ENCODE results near the gene MYOM1.

The MYOM1 gene

GRCh38 chr18:3190610-3191009 lies 29.2 kb downstream of the MYOM1 start:
- no peak for FAIRE-seq
- DNase-seq (ENCODE audit: low spot score): no peak

- DNase-seq (ENCODE audit: low spot score) (no peak), FAIRE-seq (peak; percentile 82)
These were observed 29.9 kb downstream of the MYOM1 start for GRCh38 chr18:3189884-3190283.

DNA sequence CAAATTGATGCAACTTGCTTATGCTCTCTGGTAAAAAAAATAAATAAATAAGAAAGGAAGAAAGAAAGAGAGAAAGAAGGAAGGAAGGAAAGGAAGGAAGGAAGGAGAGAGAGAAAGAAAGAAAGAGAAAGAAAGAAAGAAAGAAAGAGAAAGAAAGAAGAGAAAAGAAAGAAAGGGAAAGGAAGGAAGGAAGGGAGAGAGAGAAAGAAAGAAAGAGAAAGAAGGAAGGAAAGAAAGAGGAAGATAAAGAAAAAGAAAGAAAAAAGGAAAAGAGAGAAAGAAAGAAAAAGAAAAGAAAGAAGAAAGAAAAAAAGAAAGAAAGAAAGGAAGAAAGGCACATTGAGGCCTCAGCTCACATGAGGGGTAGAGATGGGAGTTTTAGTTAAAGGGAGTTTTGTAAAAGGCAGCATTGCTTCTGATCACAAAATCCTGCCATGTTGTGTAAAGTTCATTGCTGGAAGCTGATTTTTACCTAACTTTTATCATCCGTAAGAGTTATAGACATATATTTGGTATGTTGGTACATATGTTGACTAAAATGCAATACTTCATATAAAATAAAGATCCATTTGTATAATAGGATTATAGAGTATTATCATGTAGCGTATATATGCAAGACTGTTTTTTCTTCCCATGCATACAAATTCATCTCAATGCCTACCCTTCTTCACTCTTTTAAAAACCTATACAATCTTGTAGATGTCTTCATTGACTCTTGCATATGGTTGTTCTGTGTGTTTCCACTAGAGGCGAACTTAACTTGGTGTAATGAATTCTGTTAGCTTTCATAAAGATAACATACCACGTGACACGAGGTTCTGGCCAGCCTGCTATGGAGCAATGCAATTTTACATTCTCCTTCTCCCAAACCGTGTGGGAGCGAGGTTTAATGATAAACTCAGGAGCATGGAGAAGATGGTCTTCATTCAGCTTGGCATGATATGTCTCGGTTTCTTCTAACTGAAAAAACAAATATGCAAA lies 32.8 kb downstream of the MYOM1 start:
- FAIRE-seq: peak; percentile 76
- peak; percentile 35 for DNase-seq (ENCODE audit: low spot score)

DNA sequence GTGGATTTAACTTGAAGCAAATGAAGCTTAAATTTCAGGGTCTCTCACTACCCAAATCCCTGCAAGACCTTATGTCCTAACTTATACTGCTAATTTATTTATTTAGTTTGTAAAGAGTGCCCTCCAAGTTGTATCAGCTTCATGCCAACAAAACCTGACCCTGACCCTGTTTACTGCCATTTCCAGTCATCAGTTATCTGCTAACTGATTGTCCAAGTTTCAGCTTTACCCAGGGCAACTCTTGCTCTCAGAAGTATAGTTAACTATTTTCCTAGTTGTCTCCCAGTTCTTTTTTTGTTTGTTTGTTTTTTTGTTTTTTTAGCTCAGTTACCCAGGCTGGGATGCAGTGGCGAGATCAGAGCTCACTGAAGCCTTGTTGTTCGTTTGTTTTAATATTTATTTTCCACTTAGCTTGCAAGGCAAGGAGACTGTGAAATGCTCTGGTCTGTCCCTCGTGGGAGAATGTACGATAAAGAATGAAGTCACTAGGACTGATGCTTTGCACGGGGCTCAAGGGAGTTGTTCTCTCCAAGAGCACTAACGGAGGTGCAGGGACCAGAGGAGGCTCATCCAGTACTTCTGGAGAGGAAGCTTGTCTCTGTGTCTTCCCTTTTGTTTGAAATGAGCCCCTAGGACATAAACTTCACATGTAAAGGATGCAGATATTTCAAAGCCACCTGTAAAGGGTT lies 35.3 kb downstream of the MYOM1 start:
- DNase-seq (ENCODE audit: low spot score) (no peak), FAIRE-seq (no peak)

DNA sequence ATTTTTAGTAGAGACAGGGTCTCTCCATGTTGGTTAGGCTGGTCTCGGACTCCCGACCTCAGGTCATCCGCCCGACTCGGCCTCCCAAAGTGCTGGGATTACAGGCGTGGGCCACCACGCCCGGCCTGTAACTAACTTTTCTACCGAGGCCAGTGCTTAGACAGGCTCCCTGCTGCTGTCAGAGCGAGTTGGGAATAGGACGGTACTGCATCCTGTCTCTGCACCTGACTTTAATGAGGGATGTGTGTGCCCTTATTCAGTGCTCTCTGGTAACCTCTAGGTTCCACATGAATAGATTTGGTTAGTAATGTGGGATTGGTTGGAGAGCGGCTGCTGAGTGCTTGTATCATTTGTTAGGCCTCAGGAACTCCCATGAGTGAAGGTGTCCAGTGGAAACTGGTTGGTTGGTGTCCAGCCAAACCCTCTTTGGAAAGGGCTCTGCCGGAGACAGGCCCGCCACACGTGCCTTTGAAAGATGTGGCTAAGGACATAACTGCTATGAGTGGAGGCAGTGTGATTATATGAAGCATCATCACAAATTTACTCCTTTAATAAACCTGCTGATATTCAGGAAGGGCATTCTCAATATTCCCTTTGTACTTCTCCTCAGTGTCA lies 36.6 kb downstream of the MYOM1 start:
- no peak for DNase-seq (ENCODE audit: low spot score)
- FAIRE-seq: peak; percentile 73

DNA sequence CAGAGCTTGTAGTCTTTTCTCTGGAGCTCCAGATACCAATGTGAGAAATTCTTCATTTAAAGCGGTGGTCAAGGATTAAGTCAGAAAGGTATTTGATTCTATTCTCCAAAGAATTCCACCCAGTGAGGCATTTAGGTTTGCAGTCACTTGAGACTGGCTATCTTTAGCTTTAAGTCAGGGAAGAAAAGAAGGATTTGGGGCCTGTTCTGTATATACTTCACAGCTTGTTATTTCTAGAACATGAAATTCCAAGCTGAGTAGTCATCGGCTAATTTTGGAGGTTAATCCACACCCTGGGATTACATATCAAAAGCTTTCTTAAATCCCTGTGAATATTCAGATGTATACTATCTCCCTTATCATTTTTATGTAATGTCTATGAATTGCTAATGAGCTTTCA lies 39.4 kb downstream of the MYOM1 start:
- DNase-seq (ENCODE audit: low spot score): peak; percentile 38

DNA sequence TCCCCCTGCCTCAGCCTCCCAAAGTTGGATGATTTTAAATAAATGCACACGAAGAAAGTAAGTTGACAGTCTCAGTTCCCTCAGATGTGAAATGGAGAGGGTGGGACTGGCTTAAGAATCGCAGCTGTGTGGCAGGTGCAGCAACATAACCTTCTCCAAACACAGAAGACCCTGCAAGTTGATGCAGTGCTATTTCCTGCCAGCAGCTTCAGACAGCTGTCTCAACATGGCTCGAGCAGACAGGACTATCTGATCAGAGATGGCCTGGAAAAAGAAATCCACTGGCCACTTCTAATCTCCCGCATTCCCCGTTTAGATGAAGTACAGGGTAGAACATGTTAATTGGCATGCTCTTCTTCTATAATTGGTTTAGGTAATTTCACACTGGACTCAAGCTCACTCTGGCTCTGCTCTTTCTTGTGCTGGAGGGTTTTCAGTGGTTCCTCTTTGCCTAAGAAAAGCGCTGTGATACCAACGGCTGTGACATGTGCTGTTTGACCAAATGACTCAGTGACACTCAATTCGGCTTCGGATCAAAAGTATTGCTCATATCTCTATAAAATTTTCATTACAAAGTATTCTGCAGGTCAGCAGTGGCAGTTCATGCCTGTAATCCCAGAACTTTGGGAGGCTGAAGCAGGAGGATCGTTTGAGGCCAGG lies 40.2 kb downstream of the MYOM1 start:
- DNase-seq (ENCODE audit: low spot score) (no peak), FAIRE-seq (peak; percentile 44)

More for the DNA sequence above, 39.4 kb downstream of the MYOM1 start:
- FAIRE-seq: no peak

- FAIRE-seq (peak; percentile 81), DNase-seq (ENCODE audit: low spot score) (no peak)
These were observed 41.7 kb downstream of the MYOM1 start for GRCh38 chr18:3177902-3178687.

- peak; percentile 55 for FAIRE-seq
- DNase-seq (ENCODE audit: low spot score): no peak
These were observed 44.5 kb downstream of the MYOM1 start for GRCh38 chr18:3175195-3175758.

GRCh38 chr18:3172097-3172496 lies 47.7 kb downstream of the MYOM1 start:
- no peak for FAIRE-seq
- no peak for DNase-seq (ENCODE audit: low spot score)

DNA sequence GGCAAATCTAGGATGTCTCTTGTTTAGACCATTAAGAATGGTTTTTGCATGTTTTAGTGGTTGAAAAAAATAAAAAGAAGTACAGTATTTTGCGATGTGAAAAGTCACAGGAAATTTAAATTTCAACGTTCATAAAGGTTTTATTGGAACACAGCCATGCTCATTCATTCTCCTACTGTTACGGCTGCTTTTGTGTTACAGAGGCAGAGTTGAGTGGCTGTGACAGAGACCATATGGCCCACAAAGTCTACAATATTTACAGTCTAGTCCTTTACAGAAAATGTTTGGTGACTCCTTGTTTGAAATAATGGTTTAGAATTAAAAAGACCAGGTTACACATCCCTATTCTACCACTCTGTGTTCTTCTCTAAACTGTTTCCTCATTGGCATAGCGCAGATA lies 48.1 kb downstream of the MYOM1 start:
- DNase-seq (ENCODE audit: low spot score): no peak
- no peak for FAIRE-seq

DNA sequence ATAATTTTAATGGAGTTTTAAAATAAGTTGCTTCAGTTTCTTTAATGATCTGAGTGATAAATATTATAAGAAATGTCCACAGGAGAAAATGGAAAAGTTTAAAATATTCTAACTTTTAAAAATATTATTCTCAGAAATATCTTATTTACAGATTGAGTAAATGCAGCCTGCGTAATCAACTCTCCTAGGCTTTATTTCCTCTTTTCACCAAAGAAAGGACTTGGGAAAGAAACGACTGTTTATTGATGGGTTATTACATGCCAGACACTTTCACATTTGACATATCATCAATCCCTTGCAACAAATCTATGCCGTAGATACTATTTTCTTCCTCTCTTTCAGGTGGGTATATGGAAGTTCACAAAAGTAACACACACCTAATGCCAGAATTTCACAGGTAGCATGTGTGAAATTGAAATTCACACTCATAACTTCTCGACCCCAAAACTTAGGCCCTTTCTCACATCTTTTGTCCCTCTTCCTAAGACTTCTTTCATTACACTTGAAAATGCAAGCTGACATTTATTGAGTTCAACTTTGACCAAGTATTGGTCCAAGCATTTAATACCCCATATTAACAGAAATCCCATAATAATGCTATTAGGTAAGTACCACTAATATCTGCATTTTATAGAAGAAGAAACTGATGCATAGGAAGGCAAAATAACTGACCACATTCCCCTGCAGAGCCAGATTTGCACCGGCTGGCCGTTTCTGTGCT lies 49.2 kb downstream of the MYOM1 start:
- DNase-seq (ENCODE audit: low spot score) (no peak), FAIRE-seq (peak; percentile 37)

GRCh38 chr18:3164381-3164780 lies 55.4 kb downstream of the MYOM1 start:
- DNase-seq (ENCODE audit: low spot score): no peak
- no peak for FAIRE-seq

- FAIRE-seq (no peak), DNase-seq (ENCODE audit: low spot score) (no peak)
These were observed 55.8 kb downstream of the MYOM1 start for GRCh38 chr18:3163968-3164367.

GRCh38 chr18:3162181-3162580 lies 57.6 kb downstream of the MYOM1 start:
- DNase-seq (ENCODE audit: low spot score): no peak
- FAIRE-seq: peak; percentile 37

DNA sequence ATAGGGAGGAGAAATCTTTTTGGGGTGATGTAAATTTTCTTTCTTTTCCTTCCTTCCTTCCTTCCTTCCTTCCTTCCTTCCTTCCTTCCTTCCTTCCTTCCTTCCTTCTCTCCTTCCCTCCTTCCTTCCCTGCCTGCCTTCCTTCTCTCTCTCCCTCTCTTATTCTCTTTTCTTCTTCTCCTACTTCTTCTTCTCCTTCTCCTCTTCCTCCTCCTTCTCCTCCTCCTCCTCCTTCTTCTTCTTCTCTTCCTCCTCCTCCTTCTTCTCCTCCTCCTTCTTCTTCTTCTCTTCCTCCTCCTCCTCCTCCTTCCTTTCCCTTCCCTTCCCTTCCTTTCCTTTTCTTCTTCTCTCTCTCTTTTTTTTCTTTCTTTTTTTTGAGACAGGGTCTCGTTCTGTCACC lies 59.9 kb downstream of the MYOM1 start:
- FAIRE-seq (no peak), DNase-seq (ENCODE audit: low spot score) (no peak)

- no peak for DNase-seq (ENCODE audit: low spot score)
- FAIRE-seq: no peak
These were observed 62.2 kb downstream of the MYOM1 start for GRCh38 chr18:3157606-3158005.

DNA sequence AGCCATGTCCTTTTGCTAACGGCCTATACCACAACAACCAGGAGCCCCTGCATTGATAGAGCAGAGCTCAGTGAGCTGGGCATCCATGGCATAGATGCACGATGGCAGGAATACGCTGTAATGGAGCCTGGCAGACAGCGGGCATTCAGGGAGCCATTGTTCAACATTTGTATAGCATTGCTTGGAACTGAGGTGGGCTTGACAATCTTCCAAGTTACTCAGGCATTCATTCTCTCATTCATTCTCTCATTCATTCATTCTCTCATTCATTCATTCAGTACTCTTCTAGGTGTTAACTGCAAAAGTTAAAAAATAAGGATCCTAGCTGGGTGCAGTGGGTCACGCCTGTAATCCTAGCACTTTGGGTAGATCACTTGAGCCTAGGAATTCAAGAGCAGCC lies 62.7 kb downstream of the MYOM1 start:
- no peak for DNase-seq (ENCODE audit: low spot score)
- FAIRE-seq: no peak

DNA sequence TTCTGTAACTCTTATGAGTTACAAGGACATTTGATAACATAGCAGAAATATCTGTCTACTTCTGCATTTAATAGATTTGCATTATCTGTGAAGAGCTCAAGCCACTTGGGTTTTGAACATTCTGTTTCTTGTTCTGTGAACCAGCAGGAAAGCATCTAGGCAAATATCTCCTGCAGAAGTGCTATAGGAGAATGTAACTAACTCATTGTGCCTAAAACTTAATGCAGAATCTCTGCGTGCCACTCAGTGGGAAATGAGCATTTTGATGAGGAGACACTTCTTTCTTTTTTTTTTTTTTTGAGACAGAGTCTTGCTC lies 63.5 kb downstream of the MYOM1 start:
- DNase-seq (ENCODE audit: low spot score): no peak
- FAIRE-seq: no peak

DNA sequence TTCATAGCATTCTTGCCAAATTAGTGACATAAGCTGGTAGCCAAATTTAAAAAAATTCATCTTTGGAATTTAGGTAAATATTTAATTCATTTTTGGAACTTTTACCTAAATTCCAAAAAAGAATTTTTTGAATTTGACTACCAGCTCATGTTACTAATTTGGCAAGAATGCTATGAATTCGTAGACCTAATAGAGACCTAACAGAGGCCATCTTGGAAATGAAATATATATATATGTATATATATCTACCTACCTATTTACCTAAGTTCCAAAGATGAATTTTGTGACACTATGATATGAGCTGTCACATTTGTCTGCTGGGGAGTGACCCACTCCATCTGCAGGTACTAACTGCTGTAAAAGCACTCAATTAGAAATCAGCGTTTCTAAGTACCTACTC lies 65.6 kb downstream of the MYOM1 start:
- DNase-seq (ENCODE audit: low spot score): no peak

More for the DNA sequence above, 65.6 kb downstream of the MYOM1 start:
- no peak for FAIRE-seq

All from urothelium cell line (cell line).